Endodermal cell (in vitro differentiated cells): ENCODE data around the gene CSNK1G3. TPM values are rescaled to one million over a fixed set of nuclear protein-coding genes. Genes with fewer than 3 reads are reported as not detected.

Source experiments
- DNase-seq: peaks from one replicate; pipeline ENCODE4 v3.0.0-alpha.2; 2017
- H3K27ac ChIP-seq: 2 replicates; pipeline ENCODE4 v1.5.1; 2013; ENCODE audit warnings: mild to moderate bottlenecking, low read depth, low read length, moderate library complexity
- H3K27me3 ChIP-seq: 2 replicates; pipeline ENCODE4 v1.6.1; 2013; ENCODE audit warnings: mild to moderate bottlenecking, low read length, moderate library complexity; ENCODE audit not compliant: insufficient read depth, control insufficient read depth, poor library complexity, severe bottlenecking
- H3K36me3 ChIP-seq: 2 replicates; pipeline ENCODE4 v1.7.0; 2013; ENCODE audit warnings: mild to moderate bottlenecking, low read length, moderate library complexity; ENCODE audit not compliant: control insufficient read depth, insufficient read depth
- H3K4me1 ChIP-seq: one replicate; pipeline ENCODE4 v1.7.0; 2013; ENCODE audit warnings: low read length; ENCODE audit not compliant: control insufficient read depth, insufficient read depth
- H3K4me3 ChIP-seq: 2 replicates; pipeline ENCODE4 v1.5.1; 2013; ENCODE audit warnings: mild to moderate bottlenecking, low read length, moderate library complexity
- H3K9ac ChIP-seq: 2 replicates; pipeline ENCODE4 v1.6.1; 2013; ENCODE audit warnings: mild to moderate bottlenecking, low read length, moderate library complexity; ENCODE audit not compliant: poor library complexity, severe bottlenecking; ENCODE audit errors: extremely low read depth
- H3K9me3 ChIP-seq: 2 replicates; pipeline ENCODE4 v1.6.1; 2013; ENCODE audit warnings: mild to moderate bottlenecking, low read length, moderate library complexity; ENCODE audit not compliant: control insufficient read depth
- H3K27ac Mint-ChIP-seq: 2 replicates; pipeline ENCODE4 v1.8.0; 2020; ENCODE audit warnings: mixed read lengths
- H3K27me3 Mint-ChIP-seq: 2 replicates; pipeline ENCODE4 v1.8.0; 2021; ENCODE audit warnings: mild to moderate bottlenecking, mixed read lengths; ENCODE audit not compliant: insufficient read depth
- H3K36me3 Mint-ChIP-seq: 2 replicates; pipeline ENCODE4 v1.8.0; 2020; ENCODE audit warnings: low read depth, mixed read lengths
- H3K4me1 Mint-ChIP-seq: 2 replicates; pipeline ENCODE4 v1.8.0; 2020; ENCODE audit warnings: mixed read lengths
- H3K4me3 Mint-ChIP-seq: 2 replicates; pipeline ENCODE4 v1.8.0; 2020; ENCODE audit warnings: mild to moderate bottlenecking, moderate library complexity, mixed read lengths
- H3K9me3 Mint-ChIP-seq: 2 replicates; pipeline ENCODE4 v1.8.0; 2020; ENCODE audit warnings: mild to moderate bottlenecking, mixed read lengths
- CTCF ChIP-seq: fragments of 200-600 bp; sonication (generic); conservative IDR thresholded peaks from 2 replicates; pipeline ENCODE4 v1.5.0; 2021; ENCODE audit warnings: antibody characterized with exemption, mild to moderate bottlenecking
- WGBS, 2 experiments: methylation state at CpG; one replicate each; pipeline versions ENCODE4 v1.1.5 to v1.1.7; 2013; ENCODE audit warnings: missing lambda C conversion rate in 2 of 2, mixed read lengths in 1 of 2; ENCODE audit not compliant: insufficient coverage in 1 of 2, insufficient read length in 1 of 2; 5-methylcytosine and 5-hydroxymethylcytosine counted together
- total RNA-seq, 2 donors: library from RNA; stranded (reverse); fragmentation: NEBNext Ultra II Directional in 1 of 2; extraction: Animal tissue kit (Norgen Biotek cat#: 25700) in 1 of 2; gene quantifications; 2 replicates in 1 of 2; 3 replicates in 1 of 2; pipeline ENCODE4 v1.2.1, GENCODE V29; 2021

The CSNK1G3 gene
- total RNA-seq, 2 donors from 2014 or later = 47.5 to 48.4 TPM

DNA sequence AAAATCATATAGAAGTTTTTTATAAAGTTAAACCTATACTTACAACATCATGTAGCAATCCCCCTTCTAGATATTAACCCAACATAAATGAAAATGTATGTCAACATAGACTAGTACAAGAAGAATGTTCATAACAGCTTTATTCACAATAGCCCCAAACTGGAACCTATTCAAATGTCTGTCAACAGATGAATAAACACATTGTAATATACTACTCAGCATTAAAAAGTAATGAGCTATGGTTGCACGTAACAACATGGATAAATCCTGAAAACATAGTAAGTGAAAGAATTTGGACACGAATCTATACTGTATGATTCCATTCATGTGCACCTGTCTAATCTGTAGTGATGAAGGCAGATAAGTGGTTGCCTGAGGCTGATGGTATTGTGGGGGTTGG, 73.9 kb downstream of the CSNK1G3 start:
- no peaks in the 10 kb centered on the region for H3K4me1 ChIP-seq
- H3K27ac ChIP-seq = no peak overlapping the region
- Mint-ChIP-seq H3K27me3 (no peaks in the 10 kb centered on the region), H3K9me3 (peaks cover 6% of the 10 kb centered on the region), H3K4me3 (no peak overlapping the region), H3K4me1 (peaks cover 9% of the 10 kb centered on the region), H3K36me3 (peaks cover 39% of the 10 kb centered on the region), H3K27ac (no peak overlapping the region)
- H3K4me3 ChIP-seq = no peak overlapping the region
- no peak overlapping the region for H3K9ac ChIP-seq
- 100% methylated on average over 2 of the region's 2 CpGs; no CpG with 5 or more reads in 1 of the 2 experiments for WGBS, 2 experiments
- no peaks in the 10 kb centered on the region for H3K27me3 ChIP-seq
- TF ChIP-seq CTCF = no peak
- DNase-seq = no peak
- peaks cover 15% of the 10 kb centered on the region for H3K9me3 ChIP-seq
- H3K36me3 ChIP-seq = peaks cover 30% of the 10 kb centered on the region

- Mint-ChIP-seq H3K27ac (no peak overlapping the region), H3K9me3 (no peaks in the 10 kb centered on the region), H3K4me1 (no peaks in the 10 kb centered on the region), H3K36me3 (peaks cover 16% of the 10 kb centered on the region), H3K27me3 (no peaks in the 10 kb centered on the region), H3K4me3 (no peak overlapping the region)
- Histone ChIP-seq H3K9me3 (no peaks in the 10 kb centered on the region), H3K27ac (no peak overlapping the region), H3K4me1 (no peaks in the 10 kb centered on the region), H3K36me3 (peaks cover 52% of the 10 kb centered on the region), H3K4me3 (no peak overlapping the region), H3K9ac (no peak overlapping the region), H3K27me3 (no peaks in the 10 kb centered on the region)
- TF ChIP-seq CTCF = no peak
- no peak for DNase-seq
These were observed 82.5 kb downstream of the CSNK1G3 start for GRCh38 chr5:123594434-123594833.

DNA sequence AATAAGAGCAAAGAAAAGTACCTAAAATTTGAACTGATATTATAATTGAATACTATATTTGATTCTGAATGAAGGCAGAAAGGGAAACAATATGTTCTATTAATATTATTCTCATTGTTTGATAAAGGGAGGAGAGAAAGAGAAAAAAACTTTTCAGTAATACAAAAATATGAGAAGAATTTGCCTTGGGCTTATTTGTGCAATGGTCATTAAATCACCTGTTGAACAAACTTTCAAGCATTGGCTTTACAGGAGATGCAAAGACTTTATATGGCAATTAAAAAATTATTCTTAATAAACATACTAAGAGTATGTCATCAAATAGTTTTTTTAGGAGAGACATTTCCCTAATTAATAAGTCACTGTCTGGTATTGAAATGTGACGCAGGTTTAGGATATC, 85.0 kb downstream of the CSNK1G3 start:
- Histone ChIP-seq H3K9ac (no peak overlapping the region), H3K4me3 (no peak overlapping the region), H3K4me1 (no peaks in the 10 kb centered on the region), H3K27ac (no peak overlapping the region), H3K27me3 (no peaks in the 10 kb centered on the region), H3K36me3 (peaks cover 41% of the 10 kb centered on the region), H3K9me3 (no peaks in the 10 kb centered on the region)
- Mint-ChIP-seq H3K4me1 (no peaks in the 10 kb centered on the region), H3K9me3 (no peaks in the 10 kb centered on the region), H3K36me3 (peaks cover 14% of the 10 kb centered on the region), H3K27me3 (no peaks in the 10 kb centered on the region), H3K4me3 (no peak overlapping the region), H3K27ac (no peak overlapping the region)
- no peak for TF ChIP-seq CTCF
- no peak for DNase-seq
- 92 to 100% methylated on average over 1 of the region's 1 CpG for WGBS, 2 experiments
